ENCODE data around the gene MED15.

The MED15 gene

GRCh38 chr22:20569059-20570058, 61.9 kb downstream of the MED15 start:
- ChIA-PET POLR2A (no interaction called here), CTCF (interaction anchor here (1.1 kb wide), 2 partner anchors 20 to 214 kb away, joined by 3 read pairs; no protein-coding TSS in a partner anchor)
- TF ChIP-seq CTCF (IDR thresholded peaks at IDR 0.05; ENCODE audit: control extremely low read depth, extremely low read depth, low read depth, missing control alignments): no peak
- no peak for DNase-seq (ENCODE audit: extremely low spot score)

- ChIA-PET POLR2A (no interaction called here), CTCF (interaction anchor here (0.7 to 10.6 kb wide), 9 partner anchors 8 to 152 kb away, joined by 3 to 85 read pairs (median 5); no protein-coding TSS in a partner anchor)
- no peak for DNase-seq (ENCODE audit: extremely low spot score)
- no peak for TF ChIP-seq CTCF (IDR thresholded peaks at IDR 0.05; ENCODE audit: control extremely low read depth, extremely low read depth, low read depth, missing control alignments)
Measured at GRCh38 chr22:20571078-20571503, 63.7 kb downstream of the MED15 start.

DNA sequence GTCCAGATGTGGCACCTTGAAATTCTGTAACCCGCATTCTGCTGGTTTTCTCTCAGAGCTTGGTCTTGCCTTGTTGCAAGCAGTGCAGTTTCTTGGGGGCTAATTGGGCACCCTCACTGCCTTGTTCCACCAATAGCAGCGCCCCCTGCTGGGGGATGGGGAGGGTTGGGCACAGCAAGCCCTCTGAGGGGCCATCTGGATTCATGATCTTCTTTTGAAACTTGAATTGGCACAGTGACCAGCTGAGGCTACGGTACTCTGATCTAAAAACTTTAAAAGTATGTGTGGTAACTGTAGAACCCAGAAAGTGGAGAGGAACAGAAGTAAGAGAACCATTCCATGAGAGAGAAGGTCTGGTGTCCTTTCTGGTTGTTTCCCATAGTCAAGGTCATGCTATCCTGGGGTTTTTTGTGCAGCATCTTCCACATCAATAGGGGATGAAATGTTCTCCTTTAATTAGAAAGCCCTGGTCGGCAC, 64.2 kb downstream of the MED15 start:
- CTCF ChIA-PET: interaction anchor here (0.7 to 10.6 kb wide), 12 partner anchors 8 to 153 kb away, joined by 3 to 85 read pairs (median 5); no protein-coding TSS in a partner anchor
- peak; percentile 76 for TF ChIP-seq CTCF (IDR thresholded peaks at IDR 0.05; ENCODE audit: control extremely low read depth, extremely low read depth, low read depth, missing control alignments)
- POLR2A ChIA-PET: no interaction called here
- peak; percentile 71 for DNase-seq (ENCODE audit: extremely low spot score)

DNA sequence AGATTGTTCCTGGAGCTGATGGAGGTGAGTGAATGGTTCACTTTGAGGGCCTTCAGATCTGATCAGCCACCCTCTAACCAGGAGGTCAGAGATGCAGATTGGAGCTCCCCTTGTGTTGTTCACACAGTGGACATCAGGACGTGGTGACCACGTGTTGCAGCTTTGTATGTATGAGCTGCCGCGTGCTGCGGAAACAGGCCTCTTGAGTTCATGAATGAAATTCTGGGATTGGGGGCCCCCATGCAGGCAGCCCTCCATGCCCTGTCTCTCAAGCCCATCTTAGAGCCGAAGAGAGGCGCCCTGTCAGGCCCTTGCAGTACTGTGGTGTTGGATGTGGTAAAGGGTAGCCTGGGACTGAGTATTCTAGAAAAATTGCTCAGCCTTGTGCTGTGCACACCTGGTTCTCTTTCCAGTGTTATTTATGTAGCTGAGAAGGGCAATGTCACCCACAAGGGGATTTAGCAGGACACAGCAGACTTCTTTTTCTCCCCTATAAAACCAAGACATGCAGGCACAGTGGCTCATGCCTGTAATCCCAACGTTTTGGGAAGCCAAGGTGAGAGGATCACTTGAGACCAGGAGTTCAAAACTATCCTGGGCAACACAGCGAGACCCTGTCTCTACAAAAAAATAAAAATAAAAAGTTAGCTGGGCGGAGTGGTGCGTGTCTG, 64.9 kb downstream of the MED15 start:
- ChIA-PET POLR2A (no interaction called here), CTCF (interaction anchor here (0.7 to 10.6 kb wide), 15 partner anchors 8 to 154 kb away, joined by 3 to 85 read pairs (median 4); no protein-coding TSS in a partner anchor)
- TF ChIP-seq CTCF (IDR thresholded peaks at IDR 0.05; ENCODE audit: control extremely low read depth, extremely low read depth, low read depth, missing control alignments): no peak

GRCh38 chr22:20573176-20573832, 65.9 kb downstream of the MED15 start:
- POLR2A ChIA-PET: no interaction called here

More for the DNA sequence above, 64.9 kb downstream of the MED15 start:
- no peak for DNase-seq (ENCODE audit: extremely low spot score)

More at GRCh38 chr22:20573176-20573832, 65.9 kb downstream of the MED15 start:
- CTCF ChIA-PET: interaction anchor here (1.1 to 10.6 kb wide), 10 partner anchors 10 to 60 kb away, joined by 3 to 85 read pairs (median 4); no protein-coding TSS in a partner anchor
- no peak for DNase-seq (ENCODE audit: extremely low spot score)
- TF ChIP-seq CTCF (IDR thresholded peaks at IDR 0.05; ENCODE audit: control extremely low read depth, extremely low read depth, low read depth, missing control alignments): no peak

Measured in GM10248 (cell line).